H9 (cell line): ENCODE measurements around the gene PMEL. TPM values are rescaled to one million over a fixed set of nuclear protein-coding genes. Genes with fewer than 3 reads are reported as not detected.

ENCODE experiments used
- DNase-seq: peaks from one replicate; pipeline ENCODE4 v3.0.0-alpha.2; 2017
- H2AFZ ChIP-seq: one replicate; pipeline ENCODE4 v1.6.1; 2013; ENCODE audit warnings: mild to moderate bottlenecking, low read length, control low read depth, moderate library complexity
- H2AK5ac ChIP-seq: 2 replicates; pipeline ENCODE4 v1.6.1; 2013; ENCODE audit warnings: low read length, control low read depth, mixed read lengths; ENCODE audit not compliant: insufficient read length
- H2BK120ac ChIP-seq: one replicate; pipeline ENCODE4 v1.6.1; 2013; ENCODE audit warnings: low read depth, mild to moderate bottlenecking, low read length, control low read depth, inconsistent platforms; ENCODE audit not compliant: poor library complexity, severe bottlenecking
- H2BK12ac ChIP-seq: 2 replicates; pipeline ENCODE4 v1.6.1; 2013; ENCODE audit warnings: low read length, control low read depth, mixed read lengths, low read depth; ENCODE audit not compliant: insufficient read length
- H2BK15ac ChIP-seq: 2 replicates; pipeline ENCODE4 v1.6.1; 2013; ENCODE audit warnings: low read depth, low read length, control low read depth
- H2BK20ac ChIP-seq: one replicate; pipeline ENCODE4 v1.6.1; 2013; ENCODE audit warnings: low read depth, mild to moderate bottlenecking, low read length, control low read depth, inconsistent platforms; ENCODE audit not compliant: poor library complexity, severe bottlenecking
- H2BK5ac ChIP-seq: 2 replicates; pipeline ENCODE4 v1.6.1; 2013; ENCODE audit warnings: low read length, control low read depth, mixed read lengths; ENCODE audit not compliant: insufficient read length
- H3K14ac ChIP-seq: 2 replicates; pipeline ENCODE4 v1.6.1; 2013; ENCODE audit warnings: low read length, control low read depth; ENCODE audit not compliant: insufficient read depth
- H3K18ac ChIP-seq: 2 replicates; pipeline ENCODE4 v1.6.1; 2013; ENCODE audit warnings: low read depth, mild to moderate bottlenecking, mixed read lengths, low read length, control low read depth; ENCODE audit not compliant: insufficient read length
- H3K23ac ChIP-seq: 2 replicates; pipeline ENCODE4 v1.6.1; 2013; ENCODE audit warnings: low read length, control low read depth, mixed read lengths, low read depth; ENCODE audit not compliant: insufficient read length
- H3K23me2 ChIP-seq: 2 replicates; pipeline ENCODE4 v1.6.1; 2013; ENCODE audit warnings: low read depth, mild to moderate bottlenecking, mixed read lengths, low read length, control low read depth; ENCODE audit not compliant: insufficient read length, poor library complexity, severe bottlenecking
- H3K27ac ChIP-seq: 2 replicates; pipeline ENCODE4 v1.5.1; 2013; ENCODE audit warnings: low read length, control low read depth, mixed read lengths, low read depth; ENCODE audit not compliant: insufficient read length
- H3K27me3 ChIP-seq: 2 replicates; pipeline ENCODE4 v1.6.1; 2013; ENCODE audit warnings: low read length, control low read depth, inconsistent platforms; ENCODE audit not compliant: insufficient read depth
- H3K4ac ChIP-seq: 2 replicates; pipeline ENCODE4 v1.6.1; 2013; ENCODE audit warnings: low read depth, mild to moderate bottlenecking, control low read depth, inconsistent platforms, low read length, moderate library complexity
- H3K4me1 ChIP-seq: 2 replicates; pipeline ENCODE4 v1.6.1; 2013; ENCODE audit warnings: low read length, control low read depth, inconsistent platforms; ENCODE audit not compliant: insufficient read depth
- H3K4me2 ChIP-seq: 2 replicates; pipeline ENCODE4 v1.6.1; 2013; ENCODE audit warnings: low read length, control low read depth, mixed read lengths; ENCODE audit not compliant: insufficient read length, insufficient read depth
- H3K56ac ChIP-seq: 2 replicates; pipeline ENCODE4 v1.6.1; 2013; ENCODE audit warnings: low read depth, mild to moderate bottlenecking, mixed read lengths, low read length, control low read depth; ENCODE audit not compliant: insufficient read length
- H3K79me1 ChIP-seq: 2 replicates; pipeline ENCODE4 v1.6.1; 2013; ENCODE audit warnings: low read depth, mild to moderate bottlenecking, moderate library complexity, low read length, control low read depth, inconsistent platforms; ENCODE audit not compliant: insufficient read depth, poor library complexity, severe bottlenecking
- H3K79me2 ChIP-seq: 2 replicates; pipeline ENCODE4 v1.6.1; 2013; ENCODE audit warnings: low read length, control low read depth, inconsistent platforms; ENCODE audit not compliant: insufficient read depth
- H3K9ac ChIP-seq: 2 replicates; pipeline ENCODE4 v1.6.1; 2013; ENCODE audit warnings: low read length, control low read depth, mixed read lengths; ENCODE audit not compliant: insufficient read length; ENCODE audit errors: extremely low read depth
- H3K9me3 ChIP-seq: one replicate; pipeline ENCODE4 v1.6.1; 2013; ENCODE audit warnings: low read depth, low read length, inconsistent platforms; ENCODE audit not compliant: control insufficient read depth
- H3T11ph ChIP-seq: one replicate; pipeline ENCODE4 v1.6.1; 2013; ENCODE audit warnings: mild to moderate bottlenecking, low read length, control low read depth, inconsistent platforms
- H4K20me1 ChIP-seq: one replicate; pipeline ENCODE4 v1.6.1; 2013; ENCODE audit not compliant: control insufficient read depth, insufficient read length, insufficient read depth
- H4K5ac ChIP-seq: 2 replicates; pipeline ENCODE4 v1.6.1; 2013; ENCODE audit warnings: low read depth, mild to moderate bottlenecking, mixed read lengths, low read length, control low read depth; ENCODE audit not compliant: insufficient read length
- H4K8ac ChIP-seq: replicated peaks from 2 replicates; pipeline ENCODE4 v1.6.1; 2013; ENCODE audit warnings: low read length, control low read depth, mixed read lengths, low read depth; ENCODE audit not compliant: insufficient read length
- H4K91ac ChIP-seq: 2 replicates; pipeline ENCODE4 v1.6.1; 2013; ENCODE audit warnings: low read depth, mild to moderate bottlenecking, moderate library complexity, mixed read lengths, low read length, control low read depth; ENCODE audit not compliant: insufficient read length
- H3K27ac Mint-ChIP-seq, 3 experiments: 2 replicates in 2 of 3; 3 replicates in 1 of 3; pipeline ENCODE4 v1.8.0; 2020 to 2021; ENCODE audit warnings: mixed read lengths in 3 of 3, mild to moderate bottlenecking in 1 of 3, moderate library complexity in 1 of 3
- H3K27me3 Mint-ChIP-seq: 2 replicates; pipeline ENCODE4 v1.8.0; 2021; ENCODE audit warnings: low read depth, mild to moderate bottlenecking, moderate library complexity, mixed read lengths
- H3K36me3 Mint-ChIP-seq, 3 experiments: 2 replicates in 2 of 3; 3 replicates in 1 of 3; pipeline ENCODE4 v1.8.0; 2020 to 2021; ENCODE audit warnings: low read depth in 3 of 3, mixed read lengths in 3 of 3; ENCODE audit not compliant: insufficient read depth in 1 of 3
- H3K4me1 Mint-ChIP-seq, 2 experiments: 2 replicates each; pipeline ENCODE4 v1.8.0; 2020; ENCODE audit warnings: mixed read lengths in 2 of 2
- H3K4me3 Mint-ChIP-seq, 2 experiments: 2 replicates in 1 of 2; 3 replicates in 1 of 2; pipeline ENCODE4 v1.8.0; 2020 to 2021; ENCODE audit warnings: mild to moderate bottlenecking in 2 of 2, mixed read lengths in 2 of 2, moderate library complexity in 1 of 2
- H3K9me3 Mint-ChIP-seq, 2 experiments: 2 replicates in 1 of 2; 3 replicates in 1 of 2; pipeline ENCODE4 v1.8.0; 2020; ENCODE audit warnings: mild to moderate bottlenecking in 2 of 2, mixed read lengths in 2 of 2, moderate library complexity in 1 of 2
- WGBS: extraction: QIAGEN DNeasy Blood & Tissue Kit; methylation state at CpG from one replicate; pipeline ENCODE4 v1.1.7; 2013; ENCODE audit warnings: missing lambda C conversion rate, low lambda C conversion rate, mixed read lengths; ENCODE audit not compliant: insufficient read length; ENCODE audit errors: extremely low coverage; 5-methylcytosine and 5-hydroxymethylcytosine counted together
- total RNA-seq: library from RNA; stranded (reverse); gene quantifications from 2 replicates; pipeline ENCODE4 v1.2.1, GENCODE V29; 2021
- TF ChIP-seq, protein P1 (sequence below): fragments of 200-600 bp; sonication (generic); conservative IDR thresholded peaks from 3 replicates; pipeline ENCODE4 v1.8.0; 2021; ENCODE audit warnings: antibody characterized with exemption, mild to moderate bottlenecking

Gene PMEL
- total RNA-seq, 1 experiment from 2014 or later: 72.6 TPM

- WGBS: no CpG with 5 or more reads among the region's 1 CpG
- no peaks in the 10 kb centered on the region for H3K9me3 Mint-ChIP-seq
Observed at GRCh38 chr12:55906056-55906455, 59.8 kb downstream of the PMEL start.

More at GRCh38 chr12:55906056-55906455, 59.8 kb downstream of the PMEL start:
- Histone ChIP-seq H2AFZ (no peak overlapping the region), H2BK5ac (no peak overlapping the region), H3K14ac (no peak overlapping the region), H3K56ac (no peak overlapping the region), H2AK5ac (no peak overlapping the region), H4K20me1 (no peaks in the 10 kb centered on the region), H3K27me3 (no peaks in the 10 kb centered on the region), H3K27ac (no peak overlapping the region), H4K8ac (no peak overlapping the region), H3K4ac (no peak overlapping the region), H4K91ac (no peak overlapping the region), H2BK20ac (no peak overlapping the region), H3K79me2 (no peaks in the 10 kb centered on the region; the same call in 1 of the 2 replicates), H3K18ac (no peak overlapping the region), H4K5ac (no peak overlapping the region), H2BK120ac (no peak overlapping the region), H3K23ac (no peak overlapping the region), H3K9ac (no peak overlapping the region), H3K23me2 (no peaks in the 10 kb centered on the region), H2BK12ac (no peak overlapping the region), H2BK15ac (no peak overlapping the region), H3K9me3 (no peaks in the 10 kb centered on the region), H3K79me1 (peaks cover 4% of the 10 kb centered on the region), H3K4me2 (no peak overlapping the region), H3K4me1 (no peaks in the 10 kb centered on the region), H3T11ph (no peak overlapping the region)
- no peak overlapping the region for H3K27ac Mint-ChIP-seq
- H3K36me3 Mint-ChIP-seq: peaks cover 21 to 27% (median 27%) of the 10 kb centered on the region in 3 experiments
- TF ChIP-seq, protein P1, sequence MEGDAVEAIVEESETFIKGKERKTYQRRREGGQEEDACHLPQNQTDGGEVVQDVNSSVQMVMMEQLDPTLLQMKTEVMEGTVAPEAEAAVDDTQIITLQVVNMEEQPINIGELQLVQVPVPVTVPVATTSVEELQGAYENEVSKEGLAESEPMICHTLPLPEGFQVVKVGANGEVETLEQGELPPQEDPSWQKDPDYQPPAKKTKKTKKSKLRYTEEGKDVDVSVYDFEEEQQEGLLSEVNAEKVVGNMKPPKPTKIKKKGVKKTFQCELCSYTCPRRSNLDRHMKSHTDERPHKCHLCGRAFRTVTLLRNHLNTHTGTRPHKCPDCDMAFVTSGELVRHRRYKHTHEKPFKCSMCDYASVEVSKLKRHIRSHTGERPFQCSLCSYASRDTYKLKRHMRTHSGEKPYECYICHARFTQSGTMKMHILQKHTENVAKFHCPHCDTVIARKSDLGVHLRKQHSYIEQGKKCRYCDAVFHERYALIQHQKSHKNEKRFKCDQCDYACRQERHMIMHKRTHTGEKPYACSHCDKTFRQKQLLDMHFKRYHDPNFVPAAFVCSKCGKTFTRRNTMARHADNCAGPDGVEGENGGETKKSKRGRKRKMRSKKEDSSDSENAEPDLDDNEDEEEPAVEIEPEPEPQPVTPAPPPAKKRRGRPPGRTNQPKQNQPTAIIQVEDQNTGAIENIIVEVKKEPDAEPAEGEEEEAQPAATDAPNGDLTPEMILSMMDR: no peak
- no peak for DNase-seq
- no peaks in the 10 kb centered on the region for H3K27me3 Mint-ChIP-seq
- H3K4me3 Mint-ChIP-seq: no peak overlapping the region
- H3K4me1 Mint-ChIP-seq: peaks cover 10% of the 10 kb centered on the region in 2 experiments

Other genes starting within 250 kb of the PMEL start
- gene BLOC1S1, start 250.0 kb downstream of the PMEL start, total RNA-seq: 104 and 108 TPM in 2 replicates
- 4.0 and 6.6 TPM in 2 replicates for gene RDH5, start 245.6 kb downstream of the PMEL start, total RNA-seq
- gene CD63, start 237.0 kb downstream of the PMEL start, total RNA-seq: 581 and 589 TPM in 2 replicates
- 31.2 and 31.8 TPM in 2 replicates for gene GDF11, start 222.9 kb downstream of the PMEL start, total RNA-seq
- 122 and 127 TPM in 2 replicates for gene SARNP, start 148.3 kb downstream of the PMEL start, total RNA-seq
- 51.3 and 53.1 TPM in 2 replicates for gene ORMDL2, start 148.0 kb downstream of the PMEL start, total RNA-seq
- gene DNAJC14, start 136.5 kb downstream of the PMEL start, total RNA-seq: 33.7 and 37.1 TPM in 2 replicates
- gene MMP19, start 123.1 kb downstream of the PMEL start, total RNA-seq: 1.7 and 2.4 TPM in 2 replicates
- gene PYM1, start 38.1 kb downstream of the PMEL start, total RNA-seq: 58.1 and 58.9 TPM in 2 replicates
- gene DGKA, start 34.9 kb downstream of the PMEL start, total RNA-seq: 24.1 and 25.9 TPM in 2 replicates
- 53.1 and 60.8 TPM in 2 replicates for gene CDK2, start 788 bp upstream of the PMEL start, total RNA-seq
- 48.4 and 50.6 TPM in 2 replicates for gene RAB5B, start 8.0 kb upstream of the PMEL start, total RNA-seq
- 21.0 and 21.5 TPM in 2 replicates for gene SUOX, start 31.2 kb upstream of the PMEL start, total RNA-seq
- 13.0 and 13.9 TPM in 2 replicates for gene IKZF4, start 55.0 kb upstream of the PMEL start, total RNA-seq
- 51.9 and 53.5 TPM in 2 replicates for gene RPS26, start 75.9 kb upstream of the PMEL start, total RNA-seq
- gene ERBB3, start 114.1 kb upstream of the PMEL start, total RNA-seq: 51.2 and 56.5 TPM in 2 replicates
- 248 TPM in 2 replicates for gene PA2G4, start 138.5 kb upstream of the PMEL start, total RNA-seq
- 4,637 and 4,685 TPM in 2 replicates for gene RPL41, start 150.6 kb upstream of the PMEL start, total RNA-seq
- gene ZC3H10, start 152.2 kb upstream of the PMEL start, total RNA-seq: 8.9 and 9.4 TPM in 2 replicates
- gene ESYT1, start 162.2 kb upstream of the PMEL start, total RNA-seq: 111 and 112 TPM in 2 replicates
- 165 and 168 TPM in 2 replicates for gene MYL6B, start 186.5 kb upstream of the PMEL start, total RNA-seq
- gene MYL6, start 192.3 kb upstream of the PMEL start, total RNA-seq: 1,181 and 1,197 TPM in 2 replicates
- gene SMARCC2, start 223.4 kb upstream of the PMEL start, total RNA-seq: 85.0 and 86.9 TPM in 2 replicates